Measurements from ENCODE around the gene CCDC188. TPM values are rescaled to one million over a fixed set of nuclear protein-coding genes. Genes with fewer than 3 reads are reported as not detected.

CCDC188 gene
- total and polyA plus RNA-seq, 10 of the 15 experiments (the other 5 are each of a cell fraction or from before 2014, with no cell fraction given), result not detected

DNA sequence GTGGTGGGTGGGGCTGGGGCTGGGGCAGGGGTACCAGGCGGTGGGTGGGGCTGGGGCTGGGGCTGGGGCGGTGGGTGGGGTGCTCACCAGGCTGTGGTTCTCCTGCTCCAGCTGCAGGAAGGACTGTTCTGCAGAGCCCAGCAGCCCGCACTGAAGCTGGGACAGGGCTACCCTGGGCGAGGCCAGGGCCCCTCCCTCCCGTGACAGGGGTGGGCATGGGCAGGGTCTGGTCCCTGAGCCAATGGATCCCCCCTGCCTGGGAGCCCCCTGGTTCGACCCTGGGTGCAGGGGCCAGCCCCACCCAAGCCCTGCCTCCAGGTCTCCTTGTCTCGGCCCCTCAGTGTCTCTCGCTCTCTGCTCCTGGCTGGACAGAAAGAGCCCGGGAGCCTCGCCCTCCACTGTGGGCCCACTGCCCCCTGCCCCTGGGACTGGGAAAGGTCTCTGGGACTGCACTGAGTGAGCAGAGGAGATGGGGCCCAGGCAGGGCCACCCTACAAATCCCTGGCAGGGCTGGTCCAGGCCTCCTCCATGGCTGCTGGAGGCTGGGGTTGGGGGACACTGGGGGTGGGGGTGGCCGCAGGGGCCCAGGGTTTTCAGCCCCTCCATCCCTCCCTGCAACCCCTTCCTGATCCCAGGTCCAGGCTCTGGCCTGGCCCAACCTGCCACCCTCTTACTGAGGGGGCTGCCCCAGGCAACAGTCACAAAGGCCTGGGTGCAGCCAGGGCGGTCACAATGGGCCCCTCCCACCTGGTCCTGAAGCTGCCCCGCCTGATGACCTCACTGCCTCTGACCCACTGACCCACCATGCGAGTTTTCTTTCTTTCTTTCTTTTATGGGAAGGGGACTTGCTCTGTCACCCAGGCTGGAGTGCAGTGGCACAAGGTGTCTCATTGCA is at the start of gene CCDC188 (continued):
- no peak for TF ChIP-seq WRNIP1 (IDR thresholded peaks at IDR 0.05; ENCODE audit: borderline replicate concordance, low read depth, low read length)
- TF ChIP-seq CREM (IDR thresholded peaks at IDR 0.05; ENCODE audit: low read depth), result no peak

- TF ChIP-seq, protein P1, sequence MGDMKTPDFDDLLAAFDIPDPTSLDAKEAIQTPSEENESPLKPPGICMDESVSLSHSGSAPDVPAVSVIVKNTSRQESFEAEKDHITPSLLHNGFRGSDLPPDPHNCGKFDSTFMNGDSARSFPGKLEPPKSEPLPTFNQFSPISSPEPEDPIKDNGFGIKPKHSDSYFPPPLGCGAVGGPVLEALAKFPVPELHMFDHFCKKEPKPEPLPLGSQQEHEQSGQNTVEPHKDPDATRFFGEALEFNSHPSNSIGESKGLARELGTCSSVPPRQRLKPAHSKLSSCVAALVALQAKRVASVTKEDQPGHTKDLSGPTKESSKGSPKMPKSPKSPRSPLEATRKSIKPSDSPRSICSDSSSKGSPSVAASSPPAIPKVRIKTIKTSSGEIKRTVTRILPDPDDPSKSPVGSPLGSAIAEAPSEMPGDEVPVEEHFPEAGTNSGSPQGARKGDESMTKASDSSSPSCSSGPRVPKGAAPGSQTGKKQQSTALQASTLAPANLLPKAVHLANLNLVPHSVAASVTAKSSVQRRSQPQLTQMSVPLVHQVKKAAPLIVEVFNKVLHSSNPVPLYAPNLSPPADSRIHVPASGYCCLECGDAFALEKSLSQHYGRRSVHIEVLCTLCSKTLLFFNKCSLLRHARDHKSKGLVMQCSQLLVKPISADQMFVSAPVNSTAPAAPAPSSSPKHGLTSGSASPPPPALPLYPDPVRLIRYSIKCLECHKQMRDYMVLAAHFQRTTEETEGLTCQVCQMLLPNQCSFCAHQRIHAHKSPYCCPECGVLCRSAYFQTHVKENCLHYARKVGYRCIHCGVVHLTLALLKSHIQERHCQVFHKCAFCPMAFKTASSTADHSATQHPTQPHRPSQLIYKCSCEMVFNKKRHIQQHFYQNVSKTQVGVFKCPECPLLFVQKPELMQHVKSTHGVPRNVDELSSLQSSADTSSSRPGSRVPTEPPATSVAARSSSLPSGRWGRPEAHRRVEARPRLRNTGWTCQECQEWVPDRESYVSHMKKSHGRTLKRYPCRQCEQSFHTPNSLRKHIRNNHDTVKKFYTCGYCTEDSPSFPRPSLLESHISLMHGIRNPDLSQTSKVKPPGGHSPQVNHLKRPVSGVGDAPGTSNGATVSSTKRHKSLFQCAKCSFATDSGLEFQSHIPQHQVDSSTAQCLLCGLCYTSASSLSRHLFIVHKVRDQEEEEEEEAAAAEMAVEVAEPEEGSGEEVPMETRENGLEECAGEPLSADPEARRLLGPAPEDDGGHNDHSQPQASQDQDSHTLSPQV (IDR thresholded peaks at IDR 0.05), result no peak
- no peak for TF ChIP-seq NFYB (IDR thresholded peaks at IDR 0.05; ENCODE audit: insufficient read depth, low read depth, low read length)
- no peak for TF ChIP-seq CBFB (IDR thresholded peaks at IDR 0.05; ENCODE audit: low read depth)
- TF ChIP-seq YBX1 (IDR thresholded peaks at IDR 0.05), result no peak
- no peak for TF ChIP-seq EP300 (IDR thresholded peaks at IDR 0.05; ENCODE audit: borderline replicate concordance in 1 of 2, control insufficient read depth in 1 of 2, low read depth in 2 of 2, low read length in 2 of 2)
- no peak for TF ChIP-seq CBX5 (IDR thresholded peaks at IDR 0.05; ENCODE audit: low read depth)
- TF ChIP-seq MTA3 (IDR thresholded peaks at IDR 0.05; ENCODE audit: borderline replicate concordance, low read length), result no peak
- TF ChIP-seq PAX5 (IDR thresholded peaks at IDR 0.05; ENCODE audit: borderline replicate concordance, low read depth, low read length), result no peak
- no peak for TF ChIP-seq ESRRA (IDR thresholded peaks at IDR 0.05; ENCODE audit: low read length)
- TF ChIP-seq STAT3 (IDR thresholded peaks at IDR 0.05; ENCODE audit: low read depth, low read length), result no peak
- no peak for TF ChIP-seq TBL1XR1 (IDR thresholded peaks at IDR 0.05; ENCODE audit: low read depth, low read length)
- TF ChIP-seq CHD1 (IDR thresholded peaks at IDR 0.05; ENCODE audit: low read depth, low read length), result no peak
- TF ChIP-seq ZBED1 (IDR thresholded peaks at IDR 0.05; ENCODE audit: borderline replicate concordance), result no peak
- TF ChIP-seq POLR2A (IDR thresholded peaks at IDR 0.05; ENCODE audit: low read depth, low read length), result no peak
- no peak for TF ChIP-seq NR2F1 (conservative IDR thresholded peaks at IDR 0.05)
- no peak for TF ChIP-seq SMAD1 (IDR thresholded peaks at IDR 0.05; ENCODE audit: low read depth, partially characterized antibody)
- TF ChIP-seq MTA2 (IDR thresholded peaks at IDR 0.05; ENCODE audit: low read depth), result no peak
- intact Hi-C loops (cut with micrococcal nuclease; ENCODE audit: unreplicated experiment), result no loop called here
Measured at GRCh38 chr22:20199906-20200305, 49.1 kb upstream of the CCDC188 start.

More at GRCh38 chr22:20199906-20200305, 49.1 kb upstream of the CCDC188 start:
- Histone ChIP-seq H3K79me2 (ENCODE audit: control insufficient read depth, insufficient read depth, low read length) (no peaks in the 10 kb centered on the region), H3K27me3 (replicated peaks in 1 of 2; ENCODE audit: control insufficient read depth in 2 of 2, insufficient read depth in 2 of 2, low read length in 1 of 2) (peaks cover 0 to 2% of the 10 kb centered on the region in 2 experiments; a peak in 2 of 4 replicates), H3K9ac (ENCODE audit: control insufficient read depth, insufficient read depth, low read length) (no peak overlapping the region), H3K4me1 (ENCODE audit: control insufficient read depth, insufficient read depth, low read length) (no peaks in the 10 kb centered on the region), H3K4me2 (ENCODE audit: control insufficient read depth, insufficient read depth) (no peak overlapping the region), H3K4me3 (no peak overlapping the region), H4K20me1 (ENCODE audit: control insufficient read depth, insufficient read depth) (no peaks in the 10 kb centered on the region), H3K9me3 (replicated peaks; ENCODE audit: control insufficient read depth, insufficient read depth, low read length) (no peaks in the 10 kb centered on the region), H3K27ac (ENCODE audit: control insufficient read depth, insufficient read depth) (no peak overlapping the region), H2AFZ (ENCODE audit: control insufficient read depth, low read depth, low read length) (no peak overlapping the region), H3K36me3 (ENCODE audit: control insufficient read depth in 2 of 2, insufficient read depth in 2 of 2, low read length in 1 of 2) (no peaks in the 10 kb centered on the region)
- ATAC-seq, result no peak
- CTCF ChIA-PET, result no interaction called here
- in situ Hi-C loops (cut with MboI), result no loop called here
- DNase-seq (ENCODE audit: low read depth, low spot score), result no peak
- 37% methylated on average over 5 of the region's 5 CpGs for WGBS (ENCODE audit: insufficient coverage, insufficient replicate concordance, low lambda C conversion rate, missing lambda C conversion rate)
- RAD21 ChIA-PET (ENCODE audit: unreplicated experiment), result no interaction called here
- no peak for FAIRE-seq
- SMC1A ChIA-PET (ENCODE audit: uncharacterized antibody, unreplicated experiment), result no interaction called here
- BruUV-seq (replicated peaks), result no TSS peak
- POLR2A ChIA-PET, result no interaction called here

All from GM12878 (cell line).